Astrocyte of the spinal cord (primary cell): ENCODE data around the gene SLX4IP.

Experiments used
- DNase-seq: peaks from one replicate; pipeline ENCODE4 v3.0.0; 2011; ENCODE audit warnings: low read depth, low spot score
- H3K4me3 ChIP-seq: 2 replicates; pipeline ENCODE4 v1.5.1; 2011; ENCODE audit warnings: low read depth, mild to moderate bottlenecking, low read length, moderate library complexity
- in situ Hi-C: cut with HindIII; loops from 2 replicates; pipeline ENCODE4 v1.10.0; 2017; ENCODE audit warnings: low sequenced_read_pairs
- TF ChIP-seq, protein P1 (sequence below): IDR thresholded peaks from 2 replicates; pipeline ENCODE4 v1.5.1; 2012; ENCODE audit warnings: low read depth, mild to moderate bottlenecking, low read length, inconsistent platforms

Gene SLX4IP

DNA sequence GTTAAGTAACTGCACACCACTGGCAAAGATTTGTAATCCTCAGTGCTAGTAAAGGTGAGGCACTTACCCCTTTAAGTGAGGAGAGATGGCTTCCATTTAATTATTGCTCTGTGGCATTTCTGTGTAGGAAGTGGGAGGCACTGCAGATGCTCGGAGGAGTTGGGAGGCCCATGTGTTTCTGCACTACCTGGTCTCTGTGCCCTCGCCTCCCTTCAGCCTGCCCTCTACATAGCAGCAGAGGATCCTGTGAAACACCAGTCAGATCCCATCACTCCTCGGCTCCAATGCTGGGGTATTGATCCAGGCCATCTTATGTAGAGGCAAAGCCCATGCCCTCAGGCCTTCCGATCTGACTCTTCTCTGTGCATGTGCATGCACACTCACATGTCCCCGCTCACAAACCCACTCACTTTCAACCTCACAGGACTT is 67.0 kb downstream of the SLX4IP start:
- no peak for DNase-seq
- TF ChIP-seq, protein P1, sequence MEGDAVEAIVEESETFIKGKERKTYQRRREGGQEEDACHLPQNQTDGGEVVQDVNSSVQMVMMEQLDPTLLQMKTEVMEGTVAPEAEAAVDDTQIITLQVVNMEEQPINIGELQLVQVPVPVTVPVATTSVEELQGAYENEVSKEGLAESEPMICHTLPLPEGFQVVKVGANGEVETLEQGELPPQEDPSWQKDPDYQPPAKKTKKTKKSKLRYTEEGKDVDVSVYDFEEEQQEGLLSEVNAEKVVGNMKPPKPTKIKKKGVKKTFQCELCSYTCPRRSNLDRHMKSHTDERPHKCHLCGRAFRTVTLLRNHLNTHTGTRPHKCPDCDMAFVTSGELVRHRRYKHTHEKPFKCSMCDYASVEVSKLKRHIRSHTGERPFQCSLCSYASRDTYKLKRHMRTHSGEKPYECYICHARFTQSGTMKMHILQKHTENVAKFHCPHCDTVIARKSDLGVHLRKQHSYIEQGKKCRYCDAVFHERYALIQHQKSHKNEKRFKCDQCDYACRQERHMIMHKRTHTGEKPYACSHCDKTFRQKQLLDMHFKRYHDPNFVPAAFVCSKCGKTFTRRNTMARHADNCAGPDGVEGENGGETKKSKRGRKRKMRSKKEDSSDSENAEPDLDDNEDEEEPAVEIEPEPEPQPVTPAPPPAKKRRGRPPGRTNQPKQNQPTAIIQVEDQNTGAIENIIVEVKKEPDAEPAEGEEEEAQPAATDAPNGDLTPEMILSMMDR: no peak
- no peak overlapping the region for H3K4me3 ChIP-seq
- in situ Hi-C loops: no loop called here

DNA sequence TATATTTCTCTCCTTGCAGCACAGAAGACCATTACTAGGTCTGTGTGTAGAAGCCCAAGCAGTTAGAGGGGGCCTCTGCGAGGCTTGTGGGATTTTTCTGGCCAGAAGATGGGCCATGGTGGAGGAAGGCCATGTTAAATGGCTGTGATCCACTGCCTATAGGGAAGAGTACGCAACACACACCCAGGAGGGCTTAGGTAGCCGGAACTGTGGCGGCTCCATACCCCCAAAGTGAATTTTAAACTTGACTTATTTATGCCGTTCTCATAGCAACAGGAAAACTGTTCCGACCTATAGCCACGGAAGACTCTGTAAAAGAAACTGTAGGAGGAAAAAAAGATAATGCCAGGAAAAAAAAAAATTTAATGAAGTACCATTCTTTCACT is 69.5 kb downstream of the SLX4IP start:
- DNase-seq: no peak
- TF ChIP-seq, protein P1: no peak
- no peak overlapping the region for H3K4me3 ChIP-seq
- in situ Hi-C loops: no loop called here

DNA sequence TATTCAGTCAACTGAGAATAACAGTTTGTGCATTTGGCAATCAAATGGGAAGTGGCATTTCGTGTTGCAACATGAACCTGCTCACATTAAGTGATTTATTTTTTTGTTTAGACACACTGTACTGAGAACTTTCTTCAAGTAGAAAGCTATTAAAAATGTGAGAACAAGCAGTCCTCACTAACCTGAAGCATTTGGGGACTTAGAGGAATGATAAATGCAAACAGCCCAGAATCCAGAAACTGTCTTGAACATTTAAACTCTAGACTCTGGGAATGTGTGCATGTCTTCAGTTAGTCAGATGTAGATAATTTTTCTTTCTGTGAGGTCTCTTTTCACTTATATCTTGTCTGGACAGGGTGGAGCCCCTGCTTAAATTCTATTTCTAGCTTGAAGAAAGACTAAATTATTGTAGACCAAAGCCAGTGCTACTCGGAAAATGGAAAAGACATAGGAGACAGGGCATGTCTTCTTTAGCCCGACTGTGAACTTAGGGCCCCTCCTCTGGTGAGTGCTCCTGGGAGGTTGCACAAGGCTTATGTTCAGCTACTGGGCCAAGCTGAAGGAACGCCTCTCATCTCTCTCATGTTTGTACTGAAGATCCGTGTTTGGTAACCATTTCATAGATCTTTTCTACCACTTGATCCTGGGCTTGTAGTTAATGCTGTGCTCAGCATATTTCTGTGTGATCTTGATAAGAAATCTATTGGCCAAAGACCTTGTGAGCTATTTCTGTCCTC is 70.1 kb downstream of the SLX4IP start:
- TF ChIP-seq, protein P1: no peak
- in situ Hi-C loops: no loop called here
- H3K4me3 ChIP-seq: no peak overlapping the region
- DNase-seq: no peak

DNA sequence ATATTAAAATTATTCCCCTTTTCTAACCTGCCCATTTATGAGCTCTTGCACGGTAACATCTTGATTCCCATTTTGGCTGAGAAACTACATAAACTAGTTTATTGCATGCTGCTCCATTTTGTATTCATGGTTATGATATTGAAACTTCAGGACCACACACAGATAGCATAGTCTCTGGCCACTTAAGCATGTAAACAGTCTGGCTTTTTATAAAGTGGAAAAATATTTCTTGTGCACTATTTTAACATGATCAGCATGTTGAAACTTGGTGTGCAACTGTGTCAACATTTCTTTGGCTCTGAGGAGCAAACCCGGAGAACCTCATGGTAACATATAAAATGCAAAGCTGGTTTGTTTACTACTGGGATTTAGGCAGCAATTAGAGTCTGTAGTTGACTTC is 70.7 kb downstream of the SLX4IP start:
- TF ChIP-seq, protein P1: no peak
- DNase-seq: no peak
- in situ Hi-C loops: no loop called here
- no peak overlapping the region for H3K4me3 ChIP-seq

DNA sequence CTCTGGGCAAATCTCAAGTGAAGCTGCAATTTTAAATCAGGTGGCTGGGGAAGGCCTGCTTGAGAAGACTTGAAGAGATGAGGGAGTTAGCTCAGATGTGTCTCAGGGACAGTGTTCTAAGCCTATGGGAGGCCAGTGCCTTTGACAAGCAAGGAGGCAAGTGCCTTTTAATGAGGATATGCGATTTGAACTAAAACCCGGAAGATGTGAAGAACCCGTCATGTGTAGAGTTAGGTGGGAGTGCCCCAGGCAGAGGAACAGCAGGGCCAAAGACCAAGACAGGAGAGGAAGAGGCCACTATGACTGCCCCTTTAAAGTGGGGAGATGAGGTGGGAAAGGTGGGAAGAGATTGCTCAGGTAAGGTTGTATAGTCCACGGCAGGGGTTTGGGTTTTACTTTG is 71.9 kb downstream of the SLX4IP start:
- H3K4me3 ChIP-seq: no peak overlapping the region
- TF ChIP-seq, protein P1: no peak
- in situ Hi-C loops: no loop called here
- DNase-seq: no peak

DNA sequence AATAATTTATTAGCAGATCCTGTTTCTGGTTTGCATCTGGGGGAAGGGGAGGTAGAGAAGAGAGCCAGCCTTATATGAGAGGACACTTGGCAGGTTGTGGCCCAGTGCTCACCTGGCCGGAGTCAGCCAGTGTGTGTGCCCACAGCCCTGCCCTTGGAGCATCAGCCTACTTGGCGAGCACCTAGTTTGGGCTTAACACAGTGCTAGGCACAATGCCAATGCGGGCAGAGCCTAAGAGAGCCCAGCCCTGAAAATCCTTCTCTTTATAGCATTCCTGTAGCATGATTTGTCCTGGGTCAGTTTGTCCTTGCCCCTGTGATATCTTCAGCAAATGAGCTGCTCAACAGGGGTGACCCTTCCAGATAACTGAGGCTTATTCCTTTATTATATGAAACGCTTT is 73.0 kb downstream of the SLX4IP start:
- TF ChIP-seq, protein P1: no peak
- no peak for DNase-seq
- no peak overlapping the region for H3K4me3 ChIP-seq
- in situ Hi-C loops: no loop called here
